ENCODE results near the gene FAM50A.
"Not testable (repeated sequence)": the region's sequence is repeated elsewhere in the genome, so short reads cannot be mapped to it uniquely, and the experiment has no call there.

FAM50A gene

DNA sequence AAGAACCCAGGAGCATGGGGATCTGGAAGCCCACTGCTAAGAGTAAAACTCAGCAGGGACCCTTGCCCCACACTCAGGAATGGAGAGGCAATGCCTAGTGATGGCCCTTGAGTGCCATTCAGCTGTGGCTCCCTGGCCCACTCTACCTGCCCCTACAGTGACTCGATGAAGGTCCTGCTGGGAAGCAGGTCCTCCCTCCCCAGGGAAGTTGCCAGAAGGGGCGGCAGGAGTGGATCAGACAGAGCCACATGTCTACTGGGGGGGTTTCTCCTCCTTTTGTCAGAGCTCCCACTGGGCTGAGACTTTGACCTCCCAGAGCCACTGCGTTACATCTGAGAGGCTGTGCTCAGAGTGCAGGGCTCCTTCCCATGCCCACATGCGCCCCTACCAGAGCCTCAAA, 45.2 kb downstream of the FAM50A start:
- TF ChIP-seq, protein P1, sequence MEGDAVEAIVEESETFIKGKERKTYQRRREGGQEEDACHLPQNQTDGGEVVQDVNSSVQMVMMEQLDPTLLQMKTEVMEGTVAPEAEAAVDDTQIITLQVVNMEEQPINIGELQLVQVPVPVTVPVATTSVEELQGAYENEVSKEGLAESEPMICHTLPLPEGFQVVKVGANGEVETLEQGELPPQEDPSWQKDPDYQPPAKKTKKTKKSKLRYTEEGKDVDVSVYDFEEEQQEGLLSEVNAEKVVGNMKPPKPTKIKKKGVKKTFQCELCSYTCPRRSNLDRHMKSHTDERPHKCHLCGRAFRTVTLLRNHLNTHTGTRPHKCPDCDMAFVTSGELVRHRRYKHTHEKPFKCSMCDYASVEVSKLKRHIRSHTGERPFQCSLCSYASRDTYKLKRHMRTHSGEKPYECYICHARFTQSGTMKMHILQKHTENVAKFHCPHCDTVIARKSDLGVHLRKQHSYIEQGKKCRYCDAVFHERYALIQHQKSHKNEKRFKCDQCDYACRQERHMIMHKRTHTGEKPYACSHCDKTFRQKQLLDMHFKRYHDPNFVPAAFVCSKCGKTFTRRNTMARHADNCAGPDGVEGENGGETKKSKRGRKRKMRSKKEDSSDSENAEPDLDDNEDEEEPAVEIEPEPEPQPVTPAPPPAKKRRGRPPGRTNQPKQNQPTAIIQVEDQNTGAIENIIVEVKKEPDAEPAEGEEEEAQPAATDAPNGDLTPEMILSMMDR (IDR thresholded peaks at IDR 0.05; ENCODE audit: low read depth, low read length, missing control alignments): no peak
- H3K4me3 ChIP-seq (ENCODE audit: low read depth, low read length): no peak overlapping the region
- no peak for DNase-seq (ENCODE audit: low read depth)
- in situ Hi-C loops (cut with HindIII; ENCODE audit: low sequenced_read_pairs): loop anchor here (5.0 kb wide), 1 partner anchor 42 kb away; no protein-coding TSS in a partner anchor

DNA sequence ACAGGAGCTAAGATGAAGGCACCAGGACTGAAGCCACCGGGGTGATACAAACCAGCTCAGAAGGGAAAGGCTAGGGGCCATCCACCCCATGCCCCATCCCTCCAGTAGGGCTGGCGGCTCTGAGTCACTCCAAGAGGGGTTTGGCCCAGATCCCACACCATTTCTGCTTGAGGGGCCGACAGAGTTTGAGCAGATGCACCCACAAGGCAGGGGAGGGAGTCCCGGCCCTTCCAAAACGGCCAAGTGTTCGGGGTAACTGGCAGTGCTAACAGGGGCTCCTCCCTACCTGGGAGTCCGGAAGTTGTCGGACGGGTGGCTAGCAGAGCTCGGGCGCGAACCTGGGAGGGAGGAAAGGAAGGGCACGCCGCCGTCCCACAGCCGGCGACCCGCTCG, 46.1 kb downstream of the FAM50A start:
- peak; percentile 15 for DNase-seq (ENCODE audit: low read depth)
- peak overlapping the region; percentile 52 for H3K4me3 ChIP-seq (ENCODE audit: low read depth, low read length)
- TF ChIP-seq, protein P1 (IDR thresholded peaks at IDR 0.05; ENCODE audit: low read depth, low read length, missing control alignments): no peak
- in situ Hi-C loops (cut with HindIII; ENCODE audit: low sequenced_read_pairs): no loop called here

DNA sequence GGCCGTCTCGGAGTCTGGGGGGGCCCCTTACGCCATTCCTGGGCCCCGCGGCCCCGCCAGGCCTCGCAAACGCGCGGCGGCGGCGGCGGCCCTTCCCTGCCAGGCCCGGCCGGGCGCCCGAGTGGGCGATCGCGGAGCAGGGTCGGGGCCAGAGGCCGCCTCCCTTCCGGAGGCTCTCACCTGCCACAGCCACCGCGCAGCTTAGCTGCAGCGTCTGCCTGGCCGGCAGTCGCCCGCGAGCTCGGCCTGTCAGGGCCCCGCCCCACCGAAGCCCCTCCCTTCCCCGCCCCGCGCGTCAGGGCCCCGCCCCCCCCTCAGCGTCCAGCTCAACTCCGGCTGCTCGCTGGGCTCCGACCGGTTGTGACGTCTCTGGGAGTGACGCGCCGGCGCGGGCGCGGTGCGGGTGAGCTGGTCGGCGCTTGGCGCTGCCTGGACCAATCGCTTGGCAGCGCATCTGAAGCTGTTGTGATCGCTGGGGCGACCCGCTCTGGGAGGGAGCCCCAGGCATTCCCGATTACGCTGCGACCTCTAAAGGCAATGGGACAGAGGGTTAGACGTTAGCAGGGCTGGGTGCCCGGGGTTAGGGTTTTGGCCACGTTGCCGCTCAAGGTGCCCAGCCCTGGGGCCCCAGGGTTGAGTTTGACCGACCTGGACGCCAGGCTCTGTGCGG, 46.6 kb downstream of the FAM50A start, which contains the start of gene SLC10A3:
Gene SLC10A3, minus strand, starts transcription at position 216 of the 670 bp plus-strand sequence. CDS start 1,689 bp downstream, outside the sequence.
- peak; percentile 81 for DNase-seq (ENCODE audit: low read depth)
- in situ Hi-C loops (cut with HindIII; ENCODE audit: low sequenced_read_pairs): no loop called here
- H3K4me3 ChIP-seq (ENCODE audit: low read depth, low read length): peak within 1 kb of the TSS; percentile 52
- TF ChIP-seq, protein P1 (IDR thresholded peaks at IDR 0.05; ENCODE audit: low read depth, low read length, missing control alignments): no peak

DNA sequence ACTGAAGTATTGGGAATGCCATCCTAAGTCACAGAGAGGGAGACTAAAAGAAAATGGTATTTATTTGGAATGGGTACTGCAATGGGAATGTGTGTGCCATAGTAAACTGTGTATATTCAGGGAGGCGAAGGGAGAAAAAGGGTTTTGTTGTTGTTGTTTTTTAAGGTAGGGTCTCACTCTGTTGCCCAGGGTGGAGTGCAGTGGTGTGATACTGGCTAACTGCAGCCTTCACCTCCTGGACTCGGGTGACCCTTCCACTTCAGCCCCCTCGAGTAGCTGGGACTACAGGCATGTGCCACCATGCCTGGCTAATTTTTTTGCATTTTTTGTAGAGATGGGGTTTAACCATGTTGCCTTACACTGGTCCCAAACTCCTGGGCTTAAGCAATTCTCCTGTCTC, 50.8 kb downstream of the FAM50A start:
- no peak overlapping the region for H3K4me3 ChIP-seq (ENCODE audit: low read depth, low read length)
- in situ Hi-C loops (cut with HindIII; ENCODE audit: low sequenced_read_pairs): no loop called here
- TF ChIP-seq, protein P1 (IDR thresholded peaks at IDR 0.05; ENCODE audit: low read depth, low read length, missing control alignments): no peak
- DNase-seq (ENCODE audit: low read depth): no peak

DNA sequence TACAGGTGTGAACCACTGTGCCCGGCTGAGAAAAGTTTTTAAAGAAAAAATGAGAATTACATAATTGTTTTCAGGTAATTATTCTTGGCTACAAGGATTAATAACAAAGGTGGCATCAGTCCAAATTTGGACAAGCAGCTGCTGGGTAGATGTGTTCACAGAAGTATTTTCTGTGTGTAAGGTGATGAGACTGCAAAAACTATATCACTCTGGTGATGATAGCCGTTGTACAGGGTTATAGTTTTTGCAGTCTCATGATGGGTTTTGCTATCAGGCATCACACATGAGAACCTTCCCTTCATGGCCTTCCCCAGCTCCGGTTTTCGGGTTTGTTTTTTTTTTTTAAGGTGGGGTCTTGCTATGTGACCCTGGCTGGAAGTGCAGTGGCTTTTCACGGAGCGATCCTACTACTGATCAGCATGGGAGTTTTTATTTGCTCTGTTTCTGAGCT, 51.6 kb downstream of the FAM50A start:
- TF ChIP-seq, protein P1 (IDR thresholded peaks at IDR 0.05; ENCODE audit: low read depth, low read length, missing control alignments): no peak
- in situ Hi-C loops (cut with HindIII; ENCODE audit: low sequenced_read_pairs): no loop called here
- H3K4me3 ChIP-seq (ENCODE audit: low read depth, low read length): no peak overlapping the region
- no peak for DNase-seq (ENCODE audit: low read depth)

DNA sequence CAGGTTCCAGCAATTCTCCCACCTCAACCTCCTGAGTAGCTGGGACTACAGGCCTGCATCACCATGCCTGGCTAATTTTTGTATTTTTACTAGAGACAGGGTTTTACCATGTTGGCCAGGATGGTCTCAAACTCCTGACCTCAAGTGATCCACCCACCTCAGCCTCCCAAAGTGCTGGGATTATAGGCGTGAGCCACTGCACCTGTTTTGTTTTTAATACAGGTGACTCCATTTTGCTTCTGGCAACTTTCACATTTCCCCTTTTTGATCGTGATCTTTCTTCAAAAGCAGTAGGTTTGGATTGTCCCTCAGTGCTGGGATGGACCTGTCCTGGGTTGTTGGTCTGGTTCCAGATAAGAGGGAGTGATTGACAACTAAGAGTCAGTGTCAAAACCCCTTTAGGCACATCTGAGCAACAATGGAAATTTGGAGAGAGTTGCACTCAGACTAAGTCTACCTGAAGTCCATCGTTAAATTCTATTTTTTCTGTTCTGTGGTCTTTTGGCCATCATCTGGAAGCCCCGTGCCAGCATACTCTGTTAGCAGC, 52.7 kb downstream of the FAM50A start:
- in situ Hi-C loops (cut with HindIII; ENCODE audit: low sequenced_read_pairs); DNase-seq (ENCODE audit: low read depth); H3K4me3 ChIP-seq (ENCODE audit: low read depth, low read length): not testable (repeated sequence)

Measured in astrocyte of the cerebellum (primary cell).